Sigmoid colon (tissue), 7 donors: ENCODE data around the gene SYNGR3. TPM values are rescaled to one million over a fixed set of nuclear protein-coding genes. Genes with fewer than 3 reads are reported as not detected.

Source experiments
- DNase-seq: peaks from one replicate; pipeline ENCODE4 v3.0.0-alpha.2; 2019
- H3K27ac ChIP-seq, 4 donors: fragments of 200-600 bp; sonication (generic); one replicate each; pipeline ENCODE4 v1.5.1; 2016 to 2019; ENCODE audit warnings: mild to moderate bottlenecking in 1 of 4
- H3K27me3 ChIP-seq, 3 donors: fragments of 200-600 bp; sonication (generic); one replicate each; pipeline ENCODE4 v1.5.1; 2019; ENCODE audit warnings: mild to moderate bottlenecking in 1 of 3
- H3K36me3 ChIP-seq, 4 donors: fragments of 200-600 bp; sonication (generic); one replicate each; pipeline ENCODE4 v1.5.1; 2016 to 2019
- H3K4me1 ChIP-seq, 4 donors: fragments of 200-600 bp; sonication (generic); one replicate each; pipeline ENCODE4 v1.5.1; 2017 to 2019
- H3K4me3 ChIP-seq, 4 donors: fragments of 200-600 bp; sonication (generic); one replicate each; pipeline ENCODE4 v1.5.1; 2017 to 2019; ENCODE audit warnings: mild to moderate bottlenecking in 2 of 4, moderate library complexity in 1 of 4
- H3K9me3 ChIP-seq, 4 donors: fragments of 200-600 bp in 3 of 4; sonication (generic) in 3 of 4; one replicate each; pipeline versions ENCODE4 v1.5.1 to v1.6.1; 2013 to 2019
- EP300 ChIP-seq, 4 donors: sonication (generic); formaldehyde crosslinking; IDR thresholded peaks; one replicate each; pipeline ENCODE4 v1.6.1; 2017; ENCODE audit warnings: antibody characterized with exemption in 4 of 4
- POLR2A ChIP-seq, 2 donors: fragments of 450-650 bp; IDR thresholded peaks; one replicate each; pipeline ENCODE4 v1.6.1; 2016; ENCODE audit warnings: antibody characterized with exemption in 2 of 2, mild to moderate bottlenecking in 2 of 2, moderate library complexity in 2 of 2
- POLR2AphosphoS5 ChIP-seq, 4 donors: sonication (generic); formaldehyde crosslinking; IDR thresholded peaks; one replicate each; pipeline ENCODE4 v1.6.1; 2017; ENCODE audit warnings: antibody characterized with exemption in 4 of 4
- WGBS, 2 donors: extraction: QIAGEN DNeasy Blood & Tissue Kit; methylation state at CpG; one replicate each; pipeline ENCODE4 v1.1.7; 2013; 5-methylcytosine and 5-hydroxymethylcytosine counted together
- intact Hi-C: fragments of 100-400 bp; cut with DNase I; formaldehyde crosslinking; loops from one replicate; pipeline ENCODE4 v1.15.1; 2023
- polyA plus RNA-seq, 3 donors: library from polyadenylated mRNA; stranded (reverse); fragments of 200-250 nt; gene quantifications; one replicate each; pipeline ENCODE4 v1.2.3, GENCODE V29; 2013
- total RNA-seq, 4 donors: library from RNA; depleted of rRNA; stranded (reverse); fragments of >200 nt; gene quantifications; one replicate each; pipeline ENCODE4 v1.1.0, GENCODE V29; 2016
- TF ChIP-seq, protein P1 (sequence below), 4 experiments: fragments of 450-650 bp in 3 of 4; fragments of 200-600 bp in 1 of 4; IDR thresholded peaks; one replicate each; pipeline ENCODE4 v1.5.1; 2016 to 2019; ENCODE audit warnings: antibody characterized with exemption in 4 of 4, mild to moderate bottlenecking in 3 of 4, moderate library complexity in 2 of 4
- donor health status: healthy with polysubstance abuse.
- donor health status: Bipolar disorder and iron deficiency.
- donor health status: healthy.

The SYNGR3 gene
- total and polyA plus RNA-seq, 7 donors: 0.60 to 8.3 (median 4.0) TPM

DNA sequence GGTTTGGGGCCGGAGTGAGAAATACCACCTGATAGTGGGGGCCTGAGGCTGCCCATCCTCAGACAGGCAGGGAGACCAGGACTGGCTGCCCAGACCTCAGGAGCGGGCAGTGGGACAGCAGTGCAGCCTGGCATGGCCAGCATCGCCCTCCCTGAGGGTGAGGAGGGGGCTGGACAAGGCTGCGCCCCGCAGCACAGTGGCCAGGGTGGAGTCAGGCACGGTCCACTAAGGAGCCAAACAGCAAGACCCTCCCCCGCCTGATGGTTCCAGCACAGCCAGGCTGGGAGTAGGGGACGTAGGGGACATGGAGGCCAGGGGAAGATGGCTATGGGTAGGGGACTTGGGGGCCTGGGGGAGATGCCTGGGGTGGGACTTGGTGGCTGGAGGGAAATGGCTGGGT, 16.5 kb downstream of the SYNGR3 start:
- TF ChIP-seq EP300 (IDR thresholded peaks at IDR 0.05) (no peak), POLR2A (IDR thresholded peaks at IDR 0.05) (no peak), POLR2AphosphoS5 (IDR thresholded peaks at IDR 0.05) (no peak)
- TF ChIP-seq, protein P1, sequence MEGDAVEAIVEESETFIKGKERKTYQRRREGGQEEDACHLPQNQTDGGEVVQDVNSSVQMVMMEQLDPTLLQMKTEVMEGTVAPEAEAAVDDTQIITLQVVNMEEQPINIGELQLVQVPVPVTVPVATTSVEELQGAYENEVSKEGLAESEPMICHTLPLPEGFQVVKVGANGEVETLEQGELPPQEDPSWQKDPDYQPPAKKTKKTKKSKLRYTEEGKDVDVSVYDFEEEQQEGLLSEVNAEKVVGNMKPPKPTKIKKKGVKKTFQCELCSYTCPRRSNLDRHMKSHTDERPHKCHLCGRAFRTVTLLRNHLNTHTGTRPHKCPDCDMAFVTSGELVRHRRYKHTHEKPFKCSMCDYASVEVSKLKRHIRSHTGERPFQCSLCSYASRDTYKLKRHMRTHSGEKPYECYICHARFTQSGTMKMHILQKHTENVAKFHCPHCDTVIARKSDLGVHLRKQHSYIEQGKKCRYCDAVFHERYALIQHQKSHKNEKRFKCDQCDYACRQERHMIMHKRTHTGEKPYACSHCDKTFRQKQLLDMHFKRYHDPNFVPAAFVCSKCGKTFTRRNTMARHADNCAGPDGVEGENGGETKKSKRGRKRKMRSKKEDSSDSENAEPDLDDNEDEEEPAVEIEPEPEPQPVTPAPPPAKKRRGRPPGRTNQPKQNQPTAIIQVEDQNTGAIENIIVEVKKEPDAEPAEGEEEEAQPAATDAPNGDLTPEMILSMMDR (IDR thresholded peaks at IDR 0.05): no peak
- no peak for DNase-seq
- H3K4me3 ChIP-seq: no peak overlapping the region
- H3K27ac ChIP-seq: no peak overlapping the region
- no peaks in the 10 kb centered on the region for H3K27me3 ChIP-seq
- H3K9me3 ChIP-seq: no peaks in the 10 kb centered on the region
- peaks cover 0 to 73% (median 61%) of the 10 kb centered on the region in 4 donors for H3K4me1 ChIP-seq
- 93 to 94% methylated on average over 8 of the region's 8 CpGs for WGBS, 2 donors
- intact Hi-C loops: no loop called here
- peaks cover 11 to 22% (median 17%) of the 10 kb centered on the region in 4 donors for H3K36me3 ChIP-seq

DNA sequence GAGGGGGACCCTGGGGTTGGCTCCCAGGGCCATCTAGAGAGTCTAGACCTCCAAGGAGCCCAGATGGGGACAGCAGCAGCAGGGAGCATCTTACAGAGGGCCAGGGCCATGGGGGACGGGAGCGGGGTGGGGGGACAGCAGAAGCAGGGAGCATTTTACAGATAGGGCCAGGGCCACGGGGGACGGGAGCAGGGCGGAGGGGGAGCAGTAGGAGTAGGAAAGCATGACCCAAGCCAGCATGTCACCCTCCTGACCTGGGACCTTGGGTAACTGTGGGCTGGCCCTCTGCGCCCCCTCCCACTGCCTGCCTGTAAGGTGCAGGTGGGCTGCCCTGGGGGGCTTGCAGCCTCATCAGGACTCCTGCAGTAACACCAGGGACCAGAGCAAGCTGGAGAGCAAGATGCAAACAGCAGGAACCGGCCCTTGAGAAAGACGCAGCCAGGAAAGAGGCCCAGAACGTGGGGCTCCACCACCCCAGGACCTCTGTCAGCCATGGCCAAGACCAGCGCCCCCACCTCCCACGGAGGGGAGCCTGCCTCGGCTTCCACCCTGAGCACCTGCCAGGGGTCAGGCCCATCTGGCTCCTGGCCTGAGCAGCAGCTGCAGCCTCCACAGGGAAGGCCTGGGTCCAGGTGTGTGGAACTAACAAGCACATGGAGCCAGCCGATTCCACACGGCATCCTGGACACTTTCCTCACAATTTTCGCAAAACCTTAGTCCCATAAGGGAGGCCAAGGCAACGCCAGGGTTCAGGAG, 17.5 kb downstream of the SYNGR3 start:
- WGBS, 2 donors: 81 to 83% methylated on average over 16 of the region's 16 CpGs
- intact Hi-C loops: no loop called here
- no peak for TF ChIP-seq POLR2A (IDR thresholded peaks at IDR 0.05)
- TF ChIP-seq, protein P1 (IDR thresholded peaks at IDR 0.05): no peak
- TF ChIP-seq POLR2AphosphoS5 (IDR thresholded peaks at IDR 0.05): no peak
- no peak for TF ChIP-seq EP300 (IDR thresholded peaks at IDR 0.05)
- Histone ChIP-seq H3K27ac (peak overlapping the region in 1 of 4 donors; percentile 89), H3K27me3 (no peaks in the 10 kb centered on the region), H3K4me1 (peaks cover 0 to 73% (median 61%) of the 10 kb centered on the region in 4 donors), H3K36me3 (peaks cover 2 to 13% (median 7%) of the 10 kb centered on the region in 4 donors), H3K9me3 (no peaks in the 10 kb centered on the region), H3K4me3 (no peak overlapping the region)
- no peak for DNase-seq

DNA sequence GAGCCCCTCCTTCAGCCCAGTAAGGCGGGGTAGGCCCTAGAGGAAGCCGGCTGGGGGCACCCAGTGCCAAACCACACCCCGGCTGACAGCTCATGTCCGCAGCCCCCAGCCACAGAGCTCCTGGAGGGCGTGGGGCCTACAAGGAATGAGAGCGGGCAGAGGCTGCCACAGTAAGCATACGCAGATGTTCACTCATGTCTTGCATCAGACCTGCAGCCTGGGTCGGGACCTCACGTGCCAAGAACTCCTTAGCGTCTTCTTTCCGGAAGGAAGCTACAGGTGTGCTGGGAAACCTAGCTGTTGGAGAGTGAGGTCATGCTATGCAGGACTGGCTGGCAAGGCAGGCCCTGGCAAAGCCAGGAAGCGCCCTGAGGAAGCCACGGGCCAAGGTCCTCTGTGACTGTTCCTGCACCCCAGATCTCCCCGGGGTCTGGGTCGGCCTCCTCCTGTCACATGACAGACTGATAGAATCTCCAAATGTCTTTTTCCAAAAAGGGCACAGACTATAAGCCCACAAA, 18.3 kb downstream of the SYNGR3 start:
- H3K9me3 ChIP-seq: no peaks in the 10 kb centered on the region
- H3K27me3 ChIP-seq: no peaks in the 10 kb centered on the region
- no peak for DNase-seq
- H3K36me3 ChIP-seq: peaks cover 0 to 5% (median 2%) of the 10 kb centered on the region in 4 donors
- peaks cover 0 to 73% (median 61%) of the 10 kb centered on the region in 4 donors for H3K4me1 ChIP-seq
- peak overlapping the region in 3 of 4 donors; percentile 78 to 97 (median 89) for H3K27ac ChIP-seq
- WGBS, 2 donors: 8 to 28% methylated on average over 15 of the region's 15 CpGs
- intact Hi-C loops: no loop called here
- H3K4me3 ChIP-seq: peak overlapping the region in 3 of 4 donors; percentile 74 to 99 (median 80)
- TF ChIP-seq POLR2A (IDR thresholded peaks at IDR 0.05) (no peak), POLR2AphosphoS5 (IDR thresholded peaks at IDR 0.05) (no peak), EP300 (IDR thresholded peaks at IDR 0.05) (no peak)
- TF ChIP-seq, protein P1 (IDR thresholded peaks at IDR 0.05): no peak

DNA sequence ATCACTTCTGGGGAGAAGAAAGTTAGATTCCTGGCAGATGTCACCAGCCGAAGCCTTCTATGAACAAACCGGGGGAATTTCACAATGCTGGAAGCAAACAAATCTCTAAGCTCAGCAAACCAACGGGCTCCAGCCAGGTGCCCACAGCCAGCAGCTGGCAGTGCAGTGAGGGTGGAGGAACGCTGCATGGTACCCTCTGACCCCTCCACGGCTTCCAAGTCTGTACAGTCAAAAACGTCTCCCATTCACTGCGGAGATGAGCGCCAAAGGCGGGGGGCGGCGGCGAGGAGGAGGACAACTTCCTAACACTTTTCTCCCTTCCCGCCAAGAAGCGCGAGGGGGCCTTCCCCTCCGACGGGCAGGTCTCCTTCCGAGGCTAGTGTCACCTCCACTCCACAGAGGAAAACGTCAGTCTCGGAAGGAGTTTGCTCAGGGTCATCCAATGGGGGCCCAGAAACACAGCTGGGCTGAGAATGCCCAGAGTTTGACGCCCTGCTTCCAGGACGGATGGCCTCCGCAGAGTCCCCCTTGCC, 18.9 kb downstream of the SYNGR3 start:
- intact Hi-C loops: no loop called here
- Histone ChIP-seq H3K9me3 (no peaks in the 10 kb centered on the region), H3K27ac (peak overlapping the region; percentile 78 to 97 (median 92)), H3K4me1 (peaks cover 0 to 67% (median 59%) of the 10 kb centered on the region in 4 donors), H3K36me3 (no peaks in the 10 kb centered on the region), H3K4me3 (peak overlapping the region; percentile 55 to 99 (median 77)), H3K27me3 (no peaks in the 10 kb centered on the region)
- TF ChIP-seq POLR2A (IDR thresholded peaks at IDR 0.05) (no peak), POLR2AphosphoS5 (IDR thresholded peaks at IDR 0.05) (no peak), EP300 (IDR thresholded peaks at IDR 0.05) (no peak)
- TF ChIP-seq, protein P1 (IDR thresholded peaks at IDR 0.05): no peak
- WGBS, 2 donors: 1 to 2% methylated on average over 23 of the region's 23 CpGs
- DNase-seq: no peak
